Hepatocyte (in vitro differentiated cells): ENCODE results near the gene MRPL33. TPM values are rescaled to one million over a fixed set of nuclear protein-coding genes. Genes with fewer than 3 reads are reported as not detected.

Experiments used
- DNase-seq: peaks from one replicate; pipeline ENCODE4 v3.0.0-alpha.2; 2016; ENCODE audit warnings: low spot score
- H2AFZ ChIP-seq: fragments of 200-600 bp; sonication (generic); 2 replicates; pipeline ENCODE4 v1.6.0; 2016; ENCODE audit warnings: antibody characterized with exemption, mild to moderate bottlenecking
- H3K27ac ChIP-seq: fragments of 200-600 bp; sonication (generic); 2 replicates; pipeline ENCODE4 v1.5.1; 2016; ENCODE audit warnings: mild to moderate bottlenecking
- H3K27me3 ChIP-seq: fragments of 200-600 bp; sonication (generic); 2 replicates; pipeline ENCODE4 v1.6.1; 2016
- H3K36me3 ChIP-seq: fragments of 200-600 bp; sonication (generic); replicated peaks from 2 replicates; pipeline ENCODE4 v1.5.1; 2016; ENCODE audit warnings: low read depth; ENCODE audit not compliant: insufficient read depth
- H3K4me1 ChIP-seq: fragments of 200-600 bp; sonication (generic); 2 replicates; pipeline ENCODE4 v1.5.1; 2016; ENCODE audit warnings: mild to moderate bottlenecking, moderate library complexity; ENCODE audit not compliant: insufficient read depth
- H3K4me2 ChIP-seq: fragments of 200-600 bp; sonication (generic); 2 replicates; pipeline ENCODE4 v1.6.0; 2016
- H3K4me3 ChIP-seq: fragments of 200-600 bp; sonication (generic); 2 replicates; pipeline ENCODE4 v1.5.1; 2016; ENCODE audit warnings: mild to moderate bottlenecking
- H3K79me2 ChIP-seq: fragments of 200-600 bp; sonication (generic); 2 replicates; pipeline ENCODE4 v1.6.0; 2017; ENCODE audit warnings: mild to moderate bottlenecking
- H3K9me2 ChIP-seq: fragments of 200-600 bp; sonication (generic); replicated peaks from 2 replicates; pipeline ENCODE4 v1.6.0; 2017; ENCODE audit warnings: mild to moderate bottlenecking; ENCODE audit not compliant: insufficient read depth
- H3K9me3 ChIP-seq: fragments of 200-600 bp; sonication (generic); 2 replicates; pipeline ENCODE4 v1.5.1; 2016; ENCODE audit warnings: low read depth, mild to moderate bottlenecking
- H4K20me1 ChIP-seq: fragments of 200-600 bp; sonication (generic); 2 replicates; pipeline ENCODE4 v1.6.0; 2016; ENCODE audit warnings: mild to moderate bottlenecking; ENCODE audit not compliant: insufficient read depth, poor library complexity, severe bottlenecking
- CTCF ChIP-seq: fragments of 200-600 bp; sonication (generic); IDR thresholded peaks from 2 replicates; pipeline ENCODE4 v1.5.1; 2016; ENCODE audit warnings: antibody characterized with exemption, mild to moderate bottlenecking; ENCODE audit not compliant: poor library complexity
- EZH2 ChIP-seq: fragments of 200-600 bp; sonication (generic); IDR thresholded peaks from 2 replicates; pipeline ENCODE4 v1.6.1; 2016; ENCODE audit warnings: antibody characterized with exemption, mild to moderate bottlenecking, borderline replicate concordance
- EZH2phosphoT487 ChIP-seq: fragments of 200-600 bp; sonication (generic); IDR thresholded peaks from one replicate; pipeline ENCODE4 v1.6.1; 2018; ENCODE audit warnings: antibody characterized with exemption, mild to moderate bottlenecking, low read depth, moderate library complexity; ENCODE audit not compliant: unreplicated experiment, severe bottlenecking
- WGBS: methylation state at CpG from one replicate; pipeline ENCODE4 v1.1.6; 2016; ENCODE audit warnings: low lambda C conversion rate; ENCODE audit errors: missing lambda C conversion rate; 5-methylcytosine and 5-hydroxymethylcytosine counted together
- polyA plus RNA-seq: library from polyadenylated mRNA; unstranded; fragments of >200 nt; fragmentation: Nextera tagmentation; extraction: Ambion mirVana; gene quantifications from 2 replicates; pipeline ENCODE4 v1.2.1, GENCODE V29; 2016
- total RNA-seq: library from RNA; depleted of rRNA; stranded (reverse); fragments of >200 nt; gene quantifications from 2 replicates; pipeline ENCODE4 v1.2.3, GENCODE V29; 2014

MRPL33 gene
- total and polyA plus RNA-seq, 2 experiments from 2014 or later, result 148 to 311 TPM

GRCh38 chr2:27809761-27810241 lies 38.3 kb downstream of the MRPL33 start:
- Histone ChIP-seq H3K27me3 (no peaks in the 10 kb centered on the region), H3K27ac (no peak overlapping the region), H3K9me2 (no peaks in the 10 kb centered on the region), H3K36me3 (no peaks in the 10 kb centered on the region), H4K20me1 (no peaks in the 10 kb centered on the region), H3K79me2 (no peaks in the 10 kb centered on the region), H3K4me2 (no peak overlapping the region), H3K9me3 (no peaks in the 10 kb centered on the region), H3K4me3 (no peak overlapping the region), H3K4me1 (no peaks in the 10 kb centered on the region), H2AFZ (no peak overlapping the region)
- DNase-seq, result no peak
- TF ChIP-seq CTCF (no peak), EZH2 (no peak), EZH2phosphoT487 (no peak)
- 81% methylated on average over 3 of the region's 3 CpGs for WGBS

- H3K4me2 ChIP-seq, result no peak overlapping the region
- no peaks in the 10 kb centered on the region for H3K9me3 ChIP-seq
- H3K4me3 ChIP-seq, result no peak overlapping the region
- H3K27me3 ChIP-seq, result no peaks in the 10 kb centered on the region
- no peaks in the 10 kb centered on the region for H3K36me3 ChIP-seq
- no peak for DNase-seq
- WGBS, result 90% methylated on average over 3 of the region's 3 CpGs
- no peak overlapping the region for H3K27ac ChIP-seq
- no peaks in the 10 kb centered on the region for H4K20me1 ChIP-seq
- H3K9me2 ChIP-seq, result no peaks in the 10 kb centered on the region
- TF ChIP-seq CTCF (no peak), EZH2phosphoT487 (no peak), EZH2 (no peak)
- H3K79me2 ChIP-seq, result no peaks in the 10 kb centered on the region
- no peaks in the 10 kb centered on the region for H3K4me1 ChIP-seq
- no peak overlapping the region for H2AFZ ChIP-seq
Observed at GRCh38 chr2:27810455-27810854, 38.9 kb downstream of the MRPL33 start.

GRCh38 chr2:27811768-27812167 lies 40.2 kb downstream of the MRPL33 start:
- Histone ChIP-seq H3K27ac (no peak overlapping the region), H3K4me2 (no peak overlapping the region), H3K4me1 (no peaks in the 10 kb centered on the region), H3K79me2 (no peaks in the 10 kb centered on the region), H3K9me3 (no peaks in the 10 kb centered on the region), H4K20me1 (no peaks in the 10 kb centered on the region), H3K9me2 (no peaks in the 10 kb centered on the region), H2AFZ (no peak overlapping the region), H3K4me3 (no peak overlapping the region), H3K27me3 (no peaks in the 10 kb centered on the region), H3K36me3 (no peaks in the 10 kb centered on the region)
- no peak for DNase-seq
- WGBS, result 91% methylated on average over 1 of the region's 1 CpG
- TF ChIP-seq CTCF, result no peak
- no peak for TF ChIP-seq EZH2phosphoT487
- no peak for TF ChIP-seq EZH2

GRCh38 chr2:27814758-27815157 lies 43.2 kb downstream of the MRPL33 start:
- H2AFZ ChIP-seq, result no peak overlapping the region
- H3K4me1 ChIP-seq, result no peaks in the 10 kb centered on the region
- H3K4me2 ChIP-seq, result no peak overlapping the region
- DNase-seq, result no peak
- 43% methylated on average over 1 of the region's 1 CpG for WGBS
- H3K36me3 ChIP-seq, result no peaks in the 10 kb centered on the region
- no peaks in the 10 kb centered on the region for H3K9me2 ChIP-seq
- H3K9me3 ChIP-seq, result no peaks in the 10 kb centered on the region
- H4K20me1 ChIP-seq, result no peaks in the 10 kb centered on the region
- TF ChIP-seq EZH2 (no peak), EZH2phosphoT487 (no peak), CTCF (no peak)
- no peaks in the 10 kb centered on the region for H3K79me2 ChIP-seq
- H3K27ac ChIP-seq, result no peak overlapping the region
- no peak overlapping the region for H3K4me3 ChIP-seq
- H3K27me3 ChIP-seq, result no peaks in the 10 kb centered on the region
